ENCODE measurements around the gene E2F3. TPM values are rescaled to one million over a fixed set of nuclear protein-coding genes. Genes with fewer than 3 reads are reported as not detected.

Gene E2F3
- total and polyA plus RNA-seq, 8 donors: 0.58 to 11.6 (median 3.3) TPM

DNA sequence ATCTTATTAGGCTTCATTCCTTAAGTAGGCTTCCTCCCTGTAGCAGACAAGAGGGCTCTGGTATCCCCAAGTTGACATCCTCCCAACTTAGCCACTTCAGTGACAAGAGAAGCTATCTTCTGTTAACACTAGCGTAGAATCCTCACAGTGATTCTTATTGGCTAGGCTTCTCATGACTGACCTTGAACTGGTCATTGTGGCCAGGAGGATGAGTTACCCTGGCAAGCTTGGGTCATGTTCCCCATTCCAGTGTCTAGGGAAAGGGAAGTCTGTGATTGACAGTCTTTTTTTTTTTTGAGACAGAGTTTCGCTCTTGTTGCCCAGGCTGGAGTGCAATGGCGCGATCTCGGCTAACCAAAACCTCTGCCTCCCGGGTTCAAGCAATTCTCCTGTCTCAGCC lies 139.7 kb downstream of the E2F3 start:
- TF ChIP-seq POLR2AphosphoS5 (IDR thresholded peaks at IDR 0.05) (no peak), EP300 (IDR thresholded peaks at IDR 0.05) (no peak)
- Histone ChIP-seq H3K4me3 (no peak overlapping the region), H3K36me3 (peaks cover 10 to 48% (median 43%) of the 10 kb centered on the region in 4 donors), H3K27me3 (no peaks in the 10 kb centered on the region), H3K9me3 (no peaks in the 10 kb centered on the region), H3K4me1 (peaks cover 0 to 29% (median 14%) of the 10 kb centered on the region in 4 donors), H3K27ac (no peak overlapping the region)
- intact Hi-C loops (cut with DNase I; ENCODE audit: low total_unique reads): no loop called here
- 96 to 99% (median 98%) methylated on average over 6 of the region's 6 CpGs for WGBS, 5 donors
- no peak for DNase-seq

DNA sequence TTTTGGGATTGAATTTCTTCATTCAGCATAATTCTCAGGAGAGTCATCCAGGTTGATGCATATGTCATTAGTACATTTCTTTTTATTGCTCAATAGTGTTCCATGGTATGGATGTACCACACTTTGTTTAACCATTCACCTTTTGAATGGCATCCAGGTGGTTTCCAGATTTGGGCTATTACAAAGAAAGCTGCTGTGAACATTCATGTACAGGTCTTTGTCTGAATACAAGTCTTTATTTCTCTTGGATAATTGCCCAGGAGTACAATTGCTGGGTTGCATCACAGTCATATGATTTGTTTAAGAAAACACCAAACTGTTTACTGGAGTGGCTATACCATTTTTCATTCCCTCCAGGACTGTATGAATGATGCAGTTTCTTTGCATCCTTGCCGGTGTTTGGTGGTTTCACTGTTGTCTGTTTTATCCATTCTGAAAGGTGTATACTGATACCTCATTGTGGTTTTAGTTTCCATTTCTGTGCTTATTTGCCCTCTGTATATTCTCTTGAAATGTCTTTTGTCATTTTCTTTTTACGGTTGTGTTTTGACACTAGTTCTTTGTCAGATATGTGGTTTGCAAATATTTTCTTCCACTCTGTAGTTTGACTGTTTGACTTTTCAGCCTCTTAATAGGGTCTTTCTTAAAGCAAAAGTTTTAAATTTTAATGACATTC lies 141.4 kb downstream of the E2F3 start:
- WGBS, 5 donors: 53 to 72% (median 62%) methylated on average over 2 of the region's 2 CpGs
- Histone ChIP-seq H3K27ac (no peak overlapping the region), H3K27me3 (no peaks in the 10 kb centered on the region), H3K36me3 (peaks cover 17 to 55% (median 49%) of the 10 kb centered on the region in 4 donors), H3K9me3 (no peaks in the 10 kb centered on the region), H3K4me3 (no peak overlapping the region), H3K4me1 (peaks cover 0 to 23% (median 7%) of the 10 kb centered on the region in 4 donors)
- intact Hi-C loops (cut with DNase I; ENCODE audit: low total_unique reads): no loop called here
- TF ChIP-seq, protein P1, sequence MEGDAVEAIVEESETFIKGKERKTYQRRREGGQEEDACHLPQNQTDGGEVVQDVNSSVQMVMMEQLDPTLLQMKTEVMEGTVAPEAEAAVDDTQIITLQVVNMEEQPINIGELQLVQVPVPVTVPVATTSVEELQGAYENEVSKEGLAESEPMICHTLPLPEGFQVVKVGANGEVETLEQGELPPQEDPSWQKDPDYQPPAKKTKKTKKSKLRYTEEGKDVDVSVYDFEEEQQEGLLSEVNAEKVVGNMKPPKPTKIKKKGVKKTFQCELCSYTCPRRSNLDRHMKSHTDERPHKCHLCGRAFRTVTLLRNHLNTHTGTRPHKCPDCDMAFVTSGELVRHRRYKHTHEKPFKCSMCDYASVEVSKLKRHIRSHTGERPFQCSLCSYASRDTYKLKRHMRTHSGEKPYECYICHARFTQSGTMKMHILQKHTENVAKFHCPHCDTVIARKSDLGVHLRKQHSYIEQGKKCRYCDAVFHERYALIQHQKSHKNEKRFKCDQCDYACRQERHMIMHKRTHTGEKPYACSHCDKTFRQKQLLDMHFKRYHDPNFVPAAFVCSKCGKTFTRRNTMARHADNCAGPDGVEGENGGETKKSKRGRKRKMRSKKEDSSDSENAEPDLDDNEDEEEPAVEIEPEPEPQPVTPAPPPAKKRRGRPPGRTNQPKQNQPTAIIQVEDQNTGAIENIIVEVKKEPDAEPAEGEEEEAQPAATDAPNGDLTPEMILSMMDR (IDR thresholded peaks at IDR 0.05): no peak
- TF ChIP-seq POLR2AphosphoS5 (IDR thresholded peaks at IDR 0.05): no peak
- no peak for TF ChIP-seq POLR2A (IDR thresholded peaks at IDR 0.05)
- no peak for TF ChIP-seq EP300 (IDR thresholded peaks at IDR 0.05)
- DNase-seq: no peak

Small RNA genes lying within 50 kb of the gene (small RNA-seq; reads per million reads assigned to genes)
- gene RF00019: 0 reads per million in 4 donors
- 0 reads per million in 4 donors for gene RNU6-141P

Other genes starting within 250 kb of the E2F3 start
- 10 to 100 TPM; 11.1 to 47.2 (median 19.2) TPM for gene MBOAT1, start 189.4 kb upstream of the E2F3 start, total RNA-seq
- 1 to 10 TPM; 2.4 to 5.5 (median 2.9) TPM for gene MBOAT1, start 189.4 kb upstream of the E2F3 start, polyA plus RNA-seq
- gene CDKAL1, start 132.6 kb downstream of the E2F3 start, total RNA-seq: 10 to 100 TPM in 4 of 5 donors, 1 to 10 TPM in 1; 5.2 to 36.7 (median 21.6) TPM
- gene CDKAL1, start 132.6 kb downstream of the E2F3 start, polyA plus RNA-seq: 1 to 10 TPM; 3.4 to 4.4 (median 4.4) TPM

Measured in stomach (tissue), 9 donors.